A549 treated with CpdA at 1 μM for 4 hours (cell line): ENCODE data around the gene NLRP5. TPM values are rescaled to one million over a fixed set of nuclear protein-coding genes. Genes with fewer than 3 reads are reported as not detected.

ENCODE experiments used
- total RNA-seq: library from RNA; stranded (reverse); fragments of 200-300 nt; extraction: Qiagen RNA extraction; gene quantifications from 5 replicates; pipeline ENCODE4 v1.2.3, GENCODE V29; 2022; ENCODE audit warnings: low read depth

NLRP5 gene
- not detected in 5 replicates for total RNA-seq

DNA sequence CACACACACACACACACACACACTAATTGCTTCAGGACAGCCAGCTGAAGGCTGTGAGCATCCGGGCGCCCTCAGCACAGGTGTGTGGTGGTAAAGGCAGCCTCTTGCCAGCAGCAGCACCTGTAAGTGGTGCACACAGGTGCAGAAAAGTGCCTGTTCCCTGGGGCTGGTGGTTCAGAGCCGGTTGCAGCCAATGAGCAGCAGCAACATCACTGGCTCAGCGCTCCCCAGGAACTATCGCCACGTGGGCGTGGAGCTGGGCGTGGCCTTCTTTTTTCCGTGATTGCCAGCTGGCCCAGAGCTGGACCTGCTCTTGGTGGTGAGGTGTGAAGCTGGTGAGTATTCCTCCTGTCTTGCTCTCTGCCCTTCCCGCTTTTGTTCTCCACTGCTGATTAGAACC is at the start of gene NLRP5:
TSS of gene NLRP5 (plus strand) at position 289 of the 400 bp plus-strand sequence.

GRCh38 chr19:55947532-55947931 is 39.0 kb upstream of the NLRP5 start, which contains the start of gene NLRP8:
Gene NLRP8 (plus strand): TSS chr19:55947832.

Other genes starting within 250 kb of the NLRP5 start
- gene NLRP9, start 248.4 kb upstream of the NLRP5 start, total RNA-seq, result not detected in 5 replicates
- gene RFPL4A, start 227.7 kb upstream of the NLRP5 start, total RNA-seq, result 0.37 to 0.58 TPM (median 0.42 TPM) in 5 replicates
- gene RFPL4AL1, start 217.7 kb upstream of the NLRP5 start, total RNA-seq, result not detected in 5 replicates
- gene NLRP11, start 154.8 kb upstream of the NLRP5 start, total RNA-seq, result 0.01 to 0.06 TPM (median 0.06 TPM) in 3 of 5 replicates, not detected in the others
- not detected in 5 replicates for gene NLRP4, start 150.2 kb upstream of the NLRP5 start, total RNA-seq
- gene NLRP13, start 54.4 kb upstream of the NLRP5 start, total RNA-seq, result not detected in 5 replicates
- not detected in 5 replicates for gene NLRP8, start 38.9 kb upstream of the NLRP5 start, total RNA-seq
- gene ZNF787, start 134.5 kb downstream of the NLRP5 start, total RNA-seq, result 24.6 to 49.2 TPM (median 45.2 TPM) in 5 replicates
- gene ZNF444, start 154.5 kb downstream of the NLRP5 start, total RNA-seq, result 17.0 to 32.9 TPM (median 30.4 TPM) in 5 replicates
- not detected in 5 replicates for gene GALP, start 189.2 kb downstream of the NLRP5 start, total RNA-seq
- 0.03 TPM in 1 of 5 replicates, not detected in the others for gene ZSCAN5B, start 211.0 kb downstream of the NLRP5 start, total RNA-seq
- not detected in 5 replicates for gene ZSCAN5C, start 215.5 kb downstream of the NLRP5 start, total RNA-seq